ENCODE data around the gene RALGAPA1.

DNA sequence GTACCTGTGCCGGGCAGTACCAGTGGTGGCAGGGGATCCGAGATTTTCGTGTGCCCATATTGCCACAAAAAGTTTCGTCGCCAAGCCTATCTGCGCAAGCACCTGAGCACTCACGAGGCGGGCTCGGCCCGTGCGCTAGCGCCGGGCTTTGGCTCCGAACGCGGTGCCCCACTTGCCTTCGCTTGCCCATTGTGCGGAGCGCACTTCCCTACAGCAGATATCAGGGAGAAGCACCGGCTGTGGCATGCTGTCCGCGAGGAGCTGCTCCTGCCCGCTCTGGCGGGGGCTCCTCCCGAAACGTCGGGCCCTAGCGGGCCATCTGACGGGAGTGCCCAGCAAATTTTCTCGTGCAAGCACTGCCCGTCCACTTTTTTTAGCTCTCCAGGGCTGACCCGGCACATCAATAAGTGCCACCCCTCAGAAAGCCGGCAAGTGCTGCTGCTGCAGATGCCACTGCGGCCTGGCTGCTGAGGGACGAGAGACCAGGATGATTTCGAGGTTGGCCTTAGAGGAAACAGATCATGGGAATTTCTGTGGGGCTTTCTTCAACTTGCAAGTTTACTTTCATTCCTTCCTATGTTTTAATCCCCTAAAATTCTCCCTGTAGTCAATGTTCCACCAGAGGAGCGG is 273.5 kb downstream of the RALGAPA1 start:
- TF ChIP-seq, protein P1, sequence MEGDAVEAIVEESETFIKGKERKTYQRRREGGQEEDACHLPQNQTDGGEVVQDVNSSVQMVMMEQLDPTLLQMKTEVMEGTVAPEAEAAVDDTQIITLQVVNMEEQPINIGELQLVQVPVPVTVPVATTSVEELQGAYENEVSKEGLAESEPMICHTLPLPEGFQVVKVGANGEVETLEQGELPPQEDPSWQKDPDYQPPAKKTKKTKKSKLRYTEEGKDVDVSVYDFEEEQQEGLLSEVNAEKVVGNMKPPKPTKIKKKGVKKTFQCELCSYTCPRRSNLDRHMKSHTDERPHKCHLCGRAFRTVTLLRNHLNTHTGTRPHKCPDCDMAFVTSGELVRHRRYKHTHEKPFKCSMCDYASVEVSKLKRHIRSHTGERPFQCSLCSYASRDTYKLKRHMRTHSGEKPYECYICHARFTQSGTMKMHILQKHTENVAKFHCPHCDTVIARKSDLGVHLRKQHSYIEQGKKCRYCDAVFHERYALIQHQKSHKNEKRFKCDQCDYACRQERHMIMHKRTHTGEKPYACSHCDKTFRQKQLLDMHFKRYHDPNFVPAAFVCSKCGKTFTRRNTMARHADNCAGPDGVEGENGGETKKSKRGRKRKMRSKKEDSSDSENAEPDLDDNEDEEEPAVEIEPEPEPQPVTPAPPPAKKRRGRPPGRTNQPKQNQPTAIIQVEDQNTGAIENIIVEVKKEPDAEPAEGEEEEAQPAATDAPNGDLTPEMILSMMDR (IDR thresholded peaks at IDR 0.05; ENCODE audit: poor library complexity), result no peak
- TF ChIP-seq EZH2 (IDR thresholded peaks at IDR 0.05; ENCODE audit: borderline replicate concordance), result no peak
- no peak for TF ChIP-seq EZH2phosphoT487 (IDR thresholded peaks at IDR 0.05; ENCODE audit: low read depth, severe bottlenecking, unreplicated experiment)

Measured in hepatocyte (in vitro differentiated cells).